HG03469 (cell line): ENCODE results near the gene IPPK.
"Not testable (repeated sequence)": the region's sequence is repeated elsewhere in the genome, so short reads cannot be mapped to it uniquely, and the experiment has no call there.

ENCODE experiments used
- ATAC-seq: cut with Tn5 transposase; IDR thresholded peaks from one replicate; pipeline ENCODE4 v1.9.1; 2021; ENCODE audit warnings: mild to moderate bottlenecking, moderate library complexity, moderate number of reproducible peaks; ENCODE audit not compliant: unreplicated experiment

IPPK gene

DNA sequence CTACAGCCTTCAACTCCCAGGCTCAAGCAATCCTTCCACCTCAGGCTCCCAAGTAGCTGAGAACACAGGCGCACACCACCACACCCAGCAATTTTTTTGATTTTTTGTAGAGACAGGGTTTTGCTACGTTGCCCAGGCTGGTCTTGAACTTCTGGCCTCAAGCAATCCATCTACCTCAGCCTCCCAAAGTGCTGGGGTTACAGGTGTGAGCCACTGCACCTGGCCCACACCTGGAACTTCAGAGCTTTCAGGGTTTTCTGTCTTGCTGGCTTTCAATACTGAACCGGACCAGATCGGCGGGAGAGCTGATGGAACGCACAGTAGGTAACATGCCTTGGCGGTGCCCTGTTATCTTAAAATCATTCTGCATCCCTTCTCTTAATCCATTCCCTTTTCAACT lies 30.8 kb downstream of the IPPK start:
- ATAC-seq = no peak

- ATAC-seq = no peak
Observed at GRCh38 chr9:92638621-92639101, 31.3 kb downstream of the IPPK start.

GRCh38 chr9:92637886-92638620 lies 31.9 kb downstream of the IPPK start:
- ATAC-seq = no peak

- ATAC-seq = no peak
Observed at GRCh38 chr9:92637326-92637725, 32.6 kb downstream of the IPPK start.

DNA sequence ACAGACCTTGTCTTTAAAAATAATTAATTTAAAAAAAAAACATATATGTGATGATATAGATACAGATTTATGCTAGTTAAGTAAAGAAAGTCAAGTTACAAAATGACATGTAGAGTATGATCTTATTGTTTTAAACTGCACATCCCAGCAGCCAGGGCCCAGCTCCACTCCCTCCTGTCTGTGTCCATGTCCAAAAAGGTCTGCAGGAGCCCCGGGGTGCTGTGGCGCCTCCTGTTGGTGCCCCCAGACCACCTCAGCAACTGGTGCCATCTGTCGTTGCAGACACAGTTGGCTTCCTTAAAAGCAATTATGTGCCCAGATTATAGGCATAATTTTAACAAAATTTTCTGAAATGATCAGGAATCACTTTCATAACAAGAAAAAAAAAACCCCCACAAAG lies 33.3 kb downstream of the IPPK start:
- ATAC-seq = no peak

DNA sequence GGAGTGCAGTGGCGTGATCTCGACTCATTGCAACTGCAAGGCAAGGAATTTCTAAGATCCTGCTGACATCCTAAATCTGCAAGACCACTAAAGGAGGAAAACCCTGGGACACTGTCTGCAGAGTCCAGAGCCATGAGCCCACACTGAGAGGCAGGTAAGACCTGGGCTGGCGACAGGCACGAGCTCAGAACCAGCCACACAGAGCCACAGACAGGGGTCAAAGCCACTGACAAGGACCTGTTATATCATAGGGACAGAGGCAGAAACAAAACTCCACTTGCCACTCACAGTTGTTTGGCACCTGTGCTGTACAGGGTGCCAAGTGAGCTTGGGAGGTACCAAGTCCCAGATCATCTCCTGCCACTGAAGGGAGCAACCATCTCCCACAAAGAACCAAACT lies 34.2 kb downstream of the IPPK start:
- no peak for ATAC-seq

- ATAC-seq = no peak
Observed at GRCh38 chr9:92634712-92635605, 35.0 kb downstream of the IPPK start.

- no peak for ATAC-seq
Observed at GRCh38 chr9:92633614-92634278, 36.2 kb downstream of the IPPK start.

GRCh38 chr9:92632641-92633040 lies 37.3 kb downstream of the IPPK start:
- ATAC-seq = no peak

GRCh38 chr9:92631452-92632343 lies 38.2 kb downstream of the IPPK start:
- no peak for ATAC-seq

- no peak for ATAC-seq
Observed at GRCh38 chr9:92627651-92628050, 42.3 kb downstream of the IPPK start.

- ATAC-seq = no peak
Observed at GRCh38 chr9:92626484-92626883, 43.4 kb downstream of the IPPK start.

GRCh38 chr9:92623936-92624335 lies 46.0 kb downstream of the IPPK start:
- not testable (repeated sequence) for ATAC-seq

DNA sequence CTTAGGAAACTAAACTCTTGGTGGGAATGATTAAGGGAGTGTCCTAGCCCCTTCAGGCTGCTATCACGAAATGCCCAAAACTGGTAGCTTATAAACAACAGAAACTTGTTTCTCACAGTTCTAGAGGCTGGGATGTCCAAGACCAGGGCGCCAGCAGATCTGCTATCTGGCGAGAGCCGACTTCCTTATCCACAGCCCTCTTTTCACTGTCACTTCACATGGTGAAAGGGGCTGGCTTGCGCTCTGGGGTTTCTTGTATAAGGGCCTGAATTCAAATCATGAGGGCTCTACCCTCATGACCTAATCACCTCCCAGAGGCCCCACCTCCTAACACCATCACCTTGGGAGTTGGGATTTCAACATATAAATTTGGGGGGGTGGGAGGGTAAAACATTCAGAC lies 49.1 kb downstream of the IPPK start:
- no peak for ATAC-seq

- no peak for ATAC-seq
Observed at GRCh38 chr9:92619601-92620300, 50.2 kb downstream of the IPPK start.

GRCh38 chr9:92618633-92619225 lies 51.2 kb downstream of the IPPK start:
- no peak for ATAC-seq

DNA sequence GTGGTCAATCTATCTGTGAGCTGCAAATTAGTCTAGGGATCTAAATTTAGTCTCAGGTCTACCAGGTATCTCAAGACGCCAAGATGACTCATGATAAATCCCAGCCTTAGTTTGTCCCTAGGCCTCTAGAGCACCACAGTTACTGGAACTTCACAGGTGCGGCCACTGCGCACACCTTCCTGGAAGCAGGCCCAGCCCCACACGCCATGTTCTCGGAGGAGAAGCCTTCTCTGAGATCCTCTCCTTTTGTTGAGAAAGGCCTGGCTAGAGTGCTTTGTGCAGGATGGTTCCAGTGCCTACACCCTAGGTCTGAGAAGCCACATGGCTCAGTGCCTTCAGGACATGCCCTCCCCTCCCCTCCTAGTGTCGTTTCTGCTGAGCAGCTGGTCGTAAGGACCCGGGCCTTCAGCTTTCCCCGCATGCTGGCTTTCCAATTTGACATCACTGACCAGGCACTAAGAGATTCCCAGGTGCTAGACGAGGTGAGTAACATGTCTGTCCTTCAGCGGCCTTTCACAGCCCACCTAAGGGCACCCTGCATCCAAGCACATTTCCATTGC lies 51.9 kb downstream of the IPPK start:
- ATAC-seq = no peak

GRCh38 chr9:92617195-92617813 lies 52.6 kb downstream of the IPPK start:
- ATAC-seq = no peak

GRCh38 chr9:92616655-92617111 lies 53.2 kb downstream of the IPPK start:
- ATAC-seq = no peak
